ENCODE data around the gene RASGEF1B.
"Not testable (repeated sequence)": the region's sequence is repeated elsewhere in the genome, so short reads cannot be mapped to it uniquely, and the experiment has no call there.

The RASGEF1B gene

GRCh38 chr4:81498046-81498445 lies 26.3 kb upstream of the RASGEF1B start:
- DNase-seq, result no peak

- DNase-seq, result no peak
Measured at GRCh38 chr4:81495345-81495744, 23.6 kb upstream of the RASGEF1B start.

GRCh38 chr4:81494031-81494431 lies 22.3 kb upstream of the RASGEF1B start:
- DNase-seq, result peak in 1 of 2 donors; percentile 44

DNA sequence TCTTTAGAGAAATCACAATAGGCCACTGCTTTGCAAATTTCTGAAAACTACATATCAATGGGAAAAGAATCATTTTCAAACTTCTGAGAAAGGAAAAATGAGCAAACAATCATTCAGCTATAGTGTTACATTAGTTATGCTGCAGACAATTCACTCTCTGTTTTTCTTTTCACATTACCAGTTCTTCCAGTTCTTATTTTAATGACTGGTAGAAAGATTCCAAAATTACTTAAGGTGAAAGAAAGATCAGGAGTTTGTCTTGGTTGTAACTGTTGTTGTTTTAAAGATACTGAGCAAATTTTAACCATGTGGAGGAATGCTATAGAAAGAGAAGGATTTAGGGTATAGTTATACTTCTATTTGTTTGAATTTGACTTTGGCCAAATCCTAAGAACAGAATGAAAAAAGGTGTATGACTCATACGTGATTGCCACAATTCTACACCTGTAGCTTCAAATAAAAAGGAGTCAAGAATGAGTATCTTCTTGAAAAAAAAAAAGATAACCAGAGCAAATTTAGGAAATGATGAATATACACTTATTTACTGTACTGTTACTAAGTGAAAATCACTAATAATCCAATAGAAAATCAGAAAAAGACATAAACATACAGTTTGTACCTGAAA lies 21.0 kb upstream of the RASGEF1B start:
- no peak for DNase-seq

GRCh38 chr4:81491943-81492342 lies 20.2 kb upstream of the RASGEF1B start:
- peak in 1 of 2 donors; percentile 85 for DNase-seq

DNA sequence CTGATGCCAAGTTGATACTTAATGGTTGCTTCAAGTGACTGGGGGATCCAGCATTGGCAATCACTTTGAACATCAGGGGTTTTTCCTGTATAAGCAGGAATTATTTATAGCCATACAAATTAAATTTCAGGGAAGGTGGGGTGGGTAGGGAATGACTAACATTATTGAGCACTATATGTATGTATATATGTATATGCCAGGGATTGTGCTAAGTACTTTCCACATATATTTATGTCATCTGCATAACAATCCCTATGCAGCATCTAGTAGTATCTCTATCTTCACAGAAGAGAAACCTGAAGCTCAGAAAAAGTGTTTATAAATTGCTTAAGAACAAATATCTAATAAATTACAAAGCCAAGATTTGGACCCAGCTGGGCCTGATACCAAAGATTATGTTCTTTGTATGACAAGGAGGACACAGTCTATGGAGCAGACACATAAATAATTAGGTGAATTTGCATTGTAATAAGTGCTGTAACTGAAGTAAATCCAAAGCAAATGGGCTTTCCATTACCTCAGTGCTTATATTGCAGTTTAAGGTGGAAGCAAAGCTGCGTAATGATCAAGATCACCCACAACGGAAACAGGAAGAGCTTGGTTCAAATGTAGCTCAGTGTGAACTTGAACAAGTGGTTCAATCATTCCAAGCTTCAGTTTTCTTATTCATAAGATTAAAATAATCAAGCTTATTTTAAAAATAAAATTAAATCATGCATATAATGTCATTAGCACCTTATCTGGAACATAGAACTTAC lies 18.9 kb upstream of the RASGEF1B start:
- peak in 1 of 2 donors; percentile 55 for DNase-seq

DNA sequence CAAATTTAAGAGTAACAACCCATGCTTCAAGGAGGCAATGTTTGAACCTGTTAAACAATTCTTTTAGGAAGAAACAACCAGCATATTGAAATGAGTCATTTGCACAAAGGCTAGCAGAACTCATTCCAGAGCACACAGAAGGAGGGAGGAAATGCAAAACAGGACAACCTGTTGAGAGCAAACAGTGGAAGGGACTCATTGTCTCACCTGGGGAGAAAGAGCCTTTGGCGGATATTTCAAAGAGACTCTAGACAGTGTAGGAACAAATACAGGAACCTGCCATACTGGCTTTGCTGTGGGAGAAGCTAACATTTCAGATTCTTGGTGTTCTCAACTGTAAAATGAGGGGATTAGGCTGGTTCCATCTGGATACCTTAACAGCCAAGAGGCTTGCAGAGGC lies 14.8 kb upstream of the RASGEF1B start:
- DNase-seq, result no peak

- no peak for DNase-seq
Measured at GRCh38 chr4:81485310-81485980, 13.7 kb upstream of the RASGEF1B start.

- DNase-seq, result peak in 1 of 2 donors; percentile 31
Measured at GRCh38 chr4:81482326-81482725, 10.6 kb upstream of the RASGEF1B start.

DNA sequence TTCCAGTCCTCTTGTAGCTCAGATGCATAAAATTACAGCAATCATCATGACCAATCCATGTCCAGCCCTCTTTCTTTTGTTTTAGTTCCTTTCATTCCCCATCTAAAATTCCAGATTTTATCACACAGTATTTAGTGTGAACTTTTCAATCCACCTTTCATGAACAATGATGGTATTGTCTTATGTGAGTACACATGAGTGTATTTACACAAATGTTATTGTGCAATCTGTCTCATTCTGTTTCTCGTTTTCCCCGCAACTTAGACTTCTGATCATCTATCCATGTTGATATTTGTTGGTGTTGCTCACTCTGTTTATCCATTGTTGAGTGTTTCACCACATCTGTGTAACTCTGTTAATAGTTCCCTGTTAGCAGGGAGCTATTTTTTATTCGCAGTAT lies 9.4 kb upstream of the RASGEF1B start:
- DNase-seq, result no peak

GRCh38 chr4:81479573-81479972 lies 7.9 kb upstream of the RASGEF1B start:
- DNase-seq, result not testable (repeated sequence)

DNA sequence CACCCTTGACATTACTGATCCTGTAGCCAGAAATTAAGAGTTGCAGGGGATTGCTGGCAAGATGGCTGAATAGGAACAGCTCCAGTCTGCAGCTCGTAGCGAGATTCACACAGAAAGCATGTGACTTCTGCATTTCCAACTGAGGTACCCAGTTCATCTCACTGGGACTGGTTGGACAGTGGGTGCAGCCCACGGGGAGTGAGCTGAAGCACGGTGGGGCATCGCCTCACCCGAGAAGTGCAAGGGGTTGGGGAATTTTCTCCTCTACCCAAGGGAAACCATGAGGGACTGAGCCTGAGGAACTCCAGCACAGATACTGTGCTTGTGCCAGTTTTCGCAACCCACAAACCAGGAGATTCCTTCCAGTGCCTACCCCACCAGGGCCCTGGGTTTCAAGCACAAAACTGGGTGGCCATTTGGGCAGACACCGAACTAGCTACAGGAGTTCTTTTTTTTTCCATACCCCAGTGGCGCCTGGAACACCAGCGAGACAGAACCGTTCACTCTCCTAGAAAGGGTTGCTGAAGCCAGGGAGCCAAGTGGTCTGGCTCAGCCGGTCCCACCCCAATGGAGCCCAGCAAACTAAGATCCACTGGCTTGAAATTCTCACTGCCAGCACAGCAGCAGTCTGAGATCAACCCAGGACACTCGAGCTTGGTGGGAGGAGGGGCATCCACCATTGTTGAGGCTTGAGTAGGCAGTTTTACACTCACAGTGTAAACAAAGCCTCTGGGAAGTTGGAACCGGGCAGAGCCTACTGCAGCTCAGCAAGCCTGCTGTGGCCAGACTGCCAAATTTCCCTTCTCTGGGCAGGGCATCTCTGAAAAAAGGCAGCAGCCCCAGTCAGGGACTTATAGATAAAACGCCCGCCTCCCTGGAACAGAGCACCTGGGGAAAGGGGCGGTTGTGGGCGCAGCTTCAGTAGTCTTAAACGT lies 1.9 kb upstream of the RASGEF1B start:
- not testable (repeated sequence) for DNase-seq

- DNase-seq, result peak; percentile 72 to 81
Measured at GRCh38 chr4:81472281-81473182, 825 bp upstream of the RASGEF1B start.

- no peak for DNase-seq
Measured at GRCh38 chr4:81471298-81471587, 464 bp downstream of the RASGEF1B start.

- peak; percentile 59 to 83 for DNase-seq
Measured at GRCh38 chr4:81470456-81471297, 1.0 kb downstream of the RASGEF1B start.

GRCh38 chr4:81469781-81470455 lies 1.8 kb downstream of the RASGEF1B start:
- DNase-seq, result no peak

- no peak for DNase-seq
Measured at GRCh38 chr4:81468678-81469077, 3.0 kb downstream of the RASGEF1B start.

DNA sequence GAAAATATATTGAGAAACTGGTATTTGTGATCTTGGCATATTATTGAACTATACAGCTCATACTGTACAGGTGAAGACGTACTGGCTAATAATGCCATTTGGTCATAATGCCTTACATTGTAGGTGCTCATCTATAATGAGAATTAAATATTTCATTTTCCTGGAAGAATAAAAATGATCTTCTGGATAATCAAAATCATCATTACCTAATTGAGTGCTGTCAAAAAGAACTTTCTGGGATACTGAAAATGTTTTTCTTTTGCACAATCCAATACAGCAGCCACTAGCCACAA lies 4.1 kb downstream of the RASGEF1B start:
- no peak for DNase-seq

- peak; percentile 58 to 82 for DNase-seq
Measured at GRCh38 chr4:81466841-81467671, 4.7 kb downstream of the RASGEF1B start.
